Heart left ventricle (tissue), 13 donors: ENCODE measurements around the gene FXYD7.

Experiments used
- CTCF ChIP-seq, 12 donors: fragments of 200-600 bp; sonication (generic) in 4 of 12; IDR thresholded peaks; one replicate each; pipeline versions ENCODE4 v1.5.0 to v1.8.0; 2018 to 2022; ENCODE audit warnings: antibody characterized with exemption in 12 of 12, mild to moderate bottlenecking in 5 of 12
- POLR2A ChIP-seq, 2 donors: fragments of 450-650 bp; IDR thresholded peaks; one replicate each; pipeline ENCODE4 v1.6.1; 2017; ENCODE audit warnings: antibody characterized with exemption in 2 of 2, mild to moderate bottlenecking in 2 of 2, moderate library complexity in 2 of 2
- donor health status: ischemic (EF 13 %, LVEDD 7.1; RV severe dilation, severe dysfunction).
- donor health status: DM: no; HTN: yes; CAD: no.
- donor health status: DM: no; HTN: no; CAD: no.
- donor health status: ischemic (EF 25% LVEDD 6.9; RV normal size, moderate dysfunction).
- donor health status: ischemic (EF 25% LVEDD 5.7; RV mildly dilated, moderate dysfunction).
- donor health status: ischemic (EF 35%, LVEDD 5.7; RV mildly dilated, moderate dysfunction).
- donor health status: nonischemic (EF 11% LVEDD 7.7; RV severe dilation, severe dysfunction).
- donor health status: DM: yes; HTN: yes; CAD: no.
- donor health status: PGD.
- donor health status: ischemic (EF 29% LVEDD 5.4; RV normal size, mild dysfunction).
- donor health status: nonischemic (EF 23%, LVEDD 6.1; RV moderate dilation, normal function).

GRCh38 chr19:35119091-35119490 lies 24.0 kb upstream of the FXYD7 start:
- TF ChIP-seq CTCF (IDR thresholded peaks at IDR 0.05): no peak
- TF ChIP-seq POLR2A (IDR thresholded peaks at IDR 0.05): no peak
